ENCODE measurements around the gene HTR3C.

HTR3C gene

GRCh38 chr3:184008161-184008560 lies 44.7 kb upstream of the HTR3C start:
- H3K4me3 ChIP-seq (ENCODE audit: severe bottlenecking) = no peak overlapping the region
- DNase-seq (ENCODE audit: low spot score) (no peak), ATAC-seq (ENCODE audit: low read depth) (no peak)
- TF ChIP-seq CTCF (IDR thresholded peaks at IDR 0.05; ENCODE audit: poor library complexity, severe bottlenecking) = no peak
- peaks cover 35% of the 10 kb centered on the region for H3K36me3 ChIP-seq (ENCODE audit: low read depth)
- H3K4me1 ChIP-seq (ENCODE audit: insufficient read depth, poor library complexity, severe bottlenecking) = peaks cover 26% of the 10 kb centered on the region
- no peaks in the 10 kb centered on the region for H3K27me3 ChIP-seq (ENCODE audit: insufficient read depth, poor library complexity, severe bottlenecking)
- no peaks in the 10 kb centered on the region for H3K9me3 ChIP-seq (ENCODE audit: severe bottlenecking)
- H3K27ac ChIP-seq (ENCODE audit: poor library complexity, severe bottlenecking) = no peak overlapping the region

- H3K27ac ChIP-seq (ENCODE audit: poor library complexity, severe bottlenecking) = no peak overlapping the region
- ATAC-seq (ENCODE audit: low read depth) (no peak), DNase-seq (ENCODE audit: low spot score) (no peak)
- no peaks in the 10 kb centered on the region for H3K9me3 ChIP-seq (ENCODE audit: severe bottlenecking)
- peaks cover 28% of the 10 kb centered on the region for H3K36me3 ChIP-seq (ENCODE audit: low read depth)
- H3K4me3 ChIP-seq (ENCODE audit: severe bottlenecking) = no peak overlapping the region
- TF ChIP-seq CTCF (IDR thresholded peaks at IDR 0.05; ENCODE audit: poor library complexity, severe bottlenecking) = no peak
- H3K27me3 ChIP-seq (ENCODE audit: insufficient read depth, poor library complexity, severe bottlenecking) = no peaks in the 10 kb centered on the region
- H3K4me1 ChIP-seq (ENCODE audit: insufficient read depth, poor library complexity, severe bottlenecking) = peaks cover 8% of the 10 kb centered on the region
Observed at GRCh38 chr3:184011230-184011876, 41.5 kb upstream of the HTR3C start.

- no peak overlapping the region for H3K27ac ChIP-seq (ENCODE audit: poor library complexity, severe bottlenecking)
- no peak for ATAC-seq (ENCODE audit: low read depth)
- no peak for TF ChIP-seq CTCF (IDR thresholded peaks at IDR 0.05; ENCODE audit: poor library complexity, severe bottlenecking)
Observed at GRCh38 chr3:184011937-184012889, 40.6 kb upstream of the HTR3C start.

GRCh38 chr3:184015381-184016019 lies 37.3 kb upstream of the HTR3C start:
- H3K4me3 ChIP-seq (ENCODE audit: severe bottlenecking) = no peak overlapping the region
- ATAC-seq (ENCODE audit: low read depth) = no peak
- no peak for TF ChIP-seq CTCF (IDR thresholded peaks at IDR 0.05; ENCODE audit: poor library complexity, severe bottlenecking)
- H3K9me3 ChIP-seq (ENCODE audit: severe bottlenecking) = no peaks in the 10 kb centered on the region
- H3K36me3 ChIP-seq (ENCODE audit: low read depth) = peaks cover 19% of the 10 kb centered on the region
- no peak for DNase-seq (ENCODE audit: low spot score)
- H3K27me3 ChIP-seq (ENCODE audit: insufficient read depth, poor library complexity, severe bottlenecking) = no peaks in the 10 kb centered on the region
- H3K4me1 ChIP-seq (ENCODE audit: insufficient read depth, poor library complexity, severe bottlenecking) = peaks cover 5% of the 10 kb centered on the region
- no peak overlapping the region for H3K27ac ChIP-seq (ENCODE audit: poor library complexity, severe bottlenecking)

More at GRCh38 chr3:184011937-184012889, 40.6 kb upstream of the HTR3C start:
- H3K4me1 ChIP-seq (ENCODE audit: insufficient read depth, poor library complexity, severe bottlenecking) = peaks cover 6% of the 10 kb centered on the region
- no peaks in the 10 kb centered on the region for H3K9me3 ChIP-seq (ENCODE audit: severe bottlenecking)
- no peak overlapping the region for H3K4me3 ChIP-seq (ENCODE audit: severe bottlenecking)
- no peaks in the 10 kb centered on the region for H3K27me3 ChIP-seq (ENCODE audit: insufficient read depth, poor library complexity, severe bottlenecking)
- no peak for DNase-seq (ENCODE audit: low spot score)
- H3K36me3 ChIP-seq (ENCODE audit: low read depth) = peaks cover 28% of the 10 kb centered on the region

Measured in RWPE2 (cell line).